ENCODE data around the gene EGFLAM.

DNA sequence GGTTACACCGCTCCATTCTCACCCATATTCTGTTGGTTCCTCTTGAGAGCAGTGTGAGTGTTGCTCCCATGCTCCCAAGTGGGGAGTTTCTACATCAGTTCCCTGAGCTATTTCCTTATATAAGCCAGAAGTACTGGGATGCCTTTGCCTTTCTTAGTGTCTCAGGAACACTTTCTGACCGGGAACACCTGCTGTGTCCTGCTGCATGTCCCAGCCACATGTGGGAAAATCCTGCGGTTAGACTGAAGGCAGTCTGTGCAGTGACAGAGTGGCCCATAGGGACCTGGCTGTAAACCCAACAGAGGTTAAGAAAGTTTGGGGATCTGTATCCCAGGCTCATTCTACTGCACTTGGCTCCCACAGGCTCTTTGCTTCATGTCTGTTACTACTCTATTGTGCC, 126.0 kb downstream of the EGFLAM start:
- no peak for TF ChIP-seq CTCF (IDR thresholded peaks at IDR 0.05)
- TF ChIP-seq POLR2A (IDR thresholded peaks at IDR 0.05) = no peak

Data from testis (tissue), 2 donors.